ENCODE results near the gene ELOB. TPM values are rescaled to one million over a fixed set of nuclear protein-coding genes. Genes with fewer than 3 reads are reported as not detected.

ELOB gene
- 387 and 398 TPM in 2 replicates for total RNA-seq (2014; rRNA removed; shearing (Covaris generic))

- peak; percentile 86 for DNase-seq (ENCODE audit: low spot score)
Measured at GRCh38 chr16:2777231-2777902, at the start of gene ELOB. ELOB (minus strand) TSS chr16:2777280; CDS start chr16:2777239, 41 bp downstream.

- no peak for DNase-seq (ENCODE audit: low spot score)
Measured at GRCh38 chr16:2825906-2826305, 48.8 kb upstream of the ELOB start.

GRCh38 chr16:2825049-2825742, 48.1 kb upstream of the ELOB start:
- DNase-seq (ENCODE audit: low spot score): no peak

GRCh38 chr16:2824626-2825025, 47.5 kb upstream of the ELOB start:
- DNase-seq (ENCODE audit: low spot score): no peak

GRCh38 chr16:2822496-2822895, 45.4 kb upstream of the ELOB start:
- no peak for DNase-seq (ENCODE audit: low spot score)

- DNase-seq (ENCODE audit: low spot score): no peak
Measured at GRCh38 chr16:2822158-2822495, 45.0 kb upstream of the ELOB start.

- no peak for DNase-seq (ENCODE audit: low spot score)
Measured at GRCh38 chr16:2821487-2822157, 44.5 kb upstream of the ELOB start.

- DNase-seq (ENCODE audit: low spot score): no peak
Measured at GRCh38 chr16:2820836-2821486, 43.9 kb upstream of the ELOB start.

GRCh38 chr16:2819939-2820835, 43.1 kb upstream of the ELOB start:
- DNase-seq (ENCODE audit: low spot score): no peak

GRCh38 chr16:2819179-2819938, 42.3 kb upstream of the ELOB start:
- DNase-seq (ENCODE audit: low spot score): no peak

GRCh38 chr16:2818272-2818876, 41.3 kb upstream of the ELOB start:
- DNase-seq (ENCODE audit: low spot score): no peak

GRCh38 chr16:2817340-2818271, 40.5 kb upstream of the ELOB start:
- DNase-seq (ENCODE audit: low spot score): no peak

GRCh38 chr16:2816751-2817339, 39.8 kb upstream of the ELOB start, which contains the start of gene PRSS21:
PRSS21 (plus strand) TSS chr16:2817237; CDS start chr16:2817269, 32 bp downstream.
- DNase-seq (ENCODE audit: low spot score): no peak

GRCh38 chr16:2815299-2815771, 38.3 kb upstream of the ELOB start:
- no peak for DNase-seq (ENCODE audit: low spot score)

- DNase-seq (ENCODE audit: low spot score): no peak
Measured at GRCh38 chr16:2814551-2815298, 37.6 kb upstream of the ELOB start.

GRCh38 chr16:2813771-2814221, 36.7 kb upstream of the ELOB start:
- no peak for DNase-seq (ENCODE audit: low spot score)

- DNase-seq (ENCODE audit: low spot score): no peak
Measured at GRCh38 chr16:2811703-2812471, 34.8 kb upstream of the ELOB start.

Measured in HT-29 (cell line).